ENCODE data around the gene HCST.

DNA sequence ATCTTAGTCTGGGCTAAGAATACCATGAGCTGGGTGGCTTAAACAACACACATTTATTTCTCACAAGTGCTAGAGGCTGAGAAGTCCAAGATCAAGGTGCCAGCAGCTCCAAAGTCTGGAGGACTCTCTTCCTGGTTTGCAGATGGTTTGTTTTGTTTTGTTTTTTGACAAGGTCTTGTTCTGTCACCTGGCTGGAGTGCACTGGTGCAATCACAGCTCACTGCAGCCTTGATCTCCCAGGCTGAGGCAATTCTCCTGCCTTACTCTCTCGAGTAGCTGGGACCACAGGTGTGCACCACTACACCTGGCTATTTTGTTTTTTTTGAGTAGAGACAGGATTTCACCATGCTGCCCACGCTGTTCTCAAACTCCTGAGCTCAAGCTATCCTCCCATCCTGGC is 18.4 kb upstream of the HCST start:
- TF ChIP-seq, protein P1, sequence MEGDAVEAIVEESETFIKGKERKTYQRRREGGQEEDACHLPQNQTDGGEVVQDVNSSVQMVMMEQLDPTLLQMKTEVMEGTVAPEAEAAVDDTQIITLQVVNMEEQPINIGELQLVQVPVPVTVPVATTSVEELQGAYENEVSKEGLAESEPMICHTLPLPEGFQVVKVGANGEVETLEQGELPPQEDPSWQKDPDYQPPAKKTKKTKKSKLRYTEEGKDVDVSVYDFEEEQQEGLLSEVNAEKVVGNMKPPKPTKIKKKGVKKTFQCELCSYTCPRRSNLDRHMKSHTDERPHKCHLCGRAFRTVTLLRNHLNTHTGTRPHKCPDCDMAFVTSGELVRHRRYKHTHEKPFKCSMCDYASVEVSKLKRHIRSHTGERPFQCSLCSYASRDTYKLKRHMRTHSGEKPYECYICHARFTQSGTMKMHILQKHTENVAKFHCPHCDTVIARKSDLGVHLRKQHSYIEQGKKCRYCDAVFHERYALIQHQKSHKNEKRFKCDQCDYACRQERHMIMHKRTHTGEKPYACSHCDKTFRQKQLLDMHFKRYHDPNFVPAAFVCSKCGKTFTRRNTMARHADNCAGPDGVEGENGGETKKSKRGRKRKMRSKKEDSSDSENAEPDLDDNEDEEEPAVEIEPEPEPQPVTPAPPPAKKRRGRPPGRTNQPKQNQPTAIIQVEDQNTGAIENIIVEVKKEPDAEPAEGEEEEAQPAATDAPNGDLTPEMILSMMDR (IDR thresholded peaks at IDR 0.05), result no peak
- no peak for TF ChIP-seq POLR2AphosphoS5 (IDR thresholded peaks at IDR 0.05)
